ENCODE data around the gene C12orf56. TPM values are rescaled to one million over a fixed set of nuclear protein-coding genes. Genes with fewer than 3 reads are reported as not detected.

The C12orf56 gene
- total and polyA plus RNA-seq, 9 of the 15 experiments (the other 6 are each of a cell fraction or from before 2014, with no cell fraction given): 0.40 to 4.8 (median 1.2) TPM

GRCh38 chr12:64403707-64404469, 13.3 kb upstream of the C12orf56 start, which contains the start of gene XPOT (continued):
- TF ChIP-seq BCLAF1 (IDR thresholded peaks at IDR 0.05; ENCODE audit: borderline replicate concordance in 1 of 2, control insufficient read depth in 1 of 2, low read depth in 2 of 2, low read length in 1 of 2): peak in 1 of 2 experiments; percentile 47; a peak in 1 of 4 replicates
- no peak for TF ChIP-seq XRCC3 (IDR thresholded peaks at IDR 0.05)
- peak; percentile 82 for TF ChIP-seq ATF7 (IDR thresholded peaks at IDR 0.05)
- no peak for TF ChIP-seq XRCC5 (IDR thresholded peaks at IDR 0.05; ENCODE audit: low read depth, low read length)
- no peak for TF ChIP-seq PTRF (tag; IDR thresholded peaks at IDR 0.05)
- TF ChIP-seq SNAPC5 (CRISPR knock-in tag; IDR thresholded peaks at IDR 0.05): no peak
- TF ChIP-seq CCAR2 (IDR thresholded peaks at IDR 0.05; ENCODE audit: low read depth, low read length): no peak
- peak; percentile 88 for TF ChIP-seq POLR2A (conservative IDR thresholded peaks at IDR 0.05)
- TF ChIP-seq NR4A1 (CRISPR knock-in tag; IDR thresholded peaks at IDR 0.05): no peak
- no peak for TF ChIP-seq NR4A1 (tag; IDR thresholded peaks at IDR 0.05)
- TF ChIP-seq, protein P1, sequence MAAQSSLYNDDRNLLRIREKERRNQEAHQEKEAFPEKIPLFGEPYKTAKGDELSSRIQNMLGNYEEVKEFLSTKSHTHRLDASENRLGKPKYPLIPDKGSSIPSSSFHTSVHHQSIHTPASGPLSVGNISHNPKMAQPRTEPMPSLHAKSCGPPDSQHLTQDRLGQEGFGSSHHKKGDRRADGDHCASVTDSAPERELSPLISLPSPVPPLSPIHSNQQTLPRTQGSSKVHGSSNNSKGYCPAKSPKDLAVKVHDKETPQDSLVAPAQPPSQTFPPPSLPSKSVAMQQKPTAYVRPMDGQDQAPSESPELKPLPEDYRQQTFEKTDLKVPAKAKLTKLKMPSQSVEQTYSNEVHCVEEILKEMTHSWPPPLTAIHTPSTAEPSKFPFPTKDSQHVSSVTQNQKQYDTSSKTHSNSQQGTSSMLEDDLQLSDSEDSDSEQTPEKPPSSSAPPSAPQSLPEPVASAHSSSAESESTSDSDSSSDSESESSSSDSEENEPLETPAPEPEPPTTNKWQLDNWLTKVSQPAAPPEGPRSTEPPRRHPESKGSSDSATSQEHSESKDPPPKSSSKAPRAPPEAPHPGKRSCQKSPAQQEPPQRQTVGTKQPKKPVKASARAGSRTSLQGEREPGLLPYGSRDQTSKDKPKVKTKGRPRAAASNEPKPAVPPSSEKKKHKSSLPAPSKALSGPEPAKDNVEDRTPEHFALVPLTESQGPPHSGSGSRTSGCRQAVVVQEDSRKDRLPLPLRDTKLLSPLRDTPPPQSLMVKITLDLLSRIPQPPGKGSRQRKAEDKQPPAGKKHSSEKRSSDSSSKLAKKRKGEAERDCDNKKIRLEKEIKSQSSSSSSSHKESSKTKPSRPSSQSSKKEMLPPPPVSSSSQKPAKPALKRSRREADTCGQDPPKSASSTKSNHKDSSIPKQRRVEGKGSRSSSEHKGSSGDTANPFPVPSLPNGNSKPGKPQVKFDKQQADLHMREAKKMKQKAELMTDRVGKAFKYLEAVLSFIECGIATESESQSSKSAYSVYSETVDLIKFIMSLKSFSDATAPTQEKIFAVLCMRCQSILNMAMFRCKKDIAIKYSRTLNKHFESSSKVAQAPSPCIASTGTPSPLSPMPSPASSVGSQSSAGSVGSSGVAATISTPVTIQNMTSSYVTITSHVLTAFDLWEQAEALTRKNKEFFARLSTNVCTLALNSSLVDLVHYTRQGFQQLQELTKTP (IDR thresholded peaks at IDR 0.05; ENCODE audit: low read depth in 1 of 2, partially characterized antibody in 2 of 2): peak in 1 of 2 experiments; percentile 90
- TF ChIP-seq NCOA6 (IDR thresholded peaks at IDR 0.05): no peak
- TF ChIP-seq IRF1 (CRISPR knock-in tag; IDR thresholded peaks at IDR 0.05; ENCODE audit: borderline replicate concordance): no peak
- no peak for TF ChIP-seq ZKSCAN1 (IDR thresholded peaks at IDR 0.05; ENCODE audit: low read depth, low read length)
- no peak for TF ChIP-seq KAT7 (CRISPR knock-in tag; IDR thresholded peaks at IDR 0.05; ENCODE audit: borderline replicate concordance)
- no peak for TF ChIP-seq ZNF79 (CRISPR knock-in tag; IDR thresholded peaks at IDR 0.05; ENCODE audit: low read depth)
- no peak for TF ChIP-seq DMBX1 (CRISPR knock-in tag; IDR thresholded peaks at IDR 0.05; ENCODE audit: borderline replicate concordance)
- no peak for TF ChIP-seq ZSCAN29 (IDR thresholded peaks at IDR 0.05)
- TF ChIP-seq EGR1 (conservative IDR thresholded peaks at IDR 0.05): peak; percentile 47; the same call in 1 of the 2 replicates
- no peak for TF ChIP-seq PCBP2 (IDR thresholded peaks at IDR 0.05; ENCODE audit: low read depth, low read length, poor library complexity, severe bottlenecking)

All from K562 (cell line).